SIG-M5 (cell line): Measurements from ENCODE around the gene FN1.
"Not testable (repeated sequence)": the region's sequence is repeated elsewhere in the genome, so short reads cannot be mapped to it uniquely, and the experiment has no call there.

Source experiments
- DNase-seq: peaks from one replicate; lab custom pipeline; 2025; lab: John Stamatoyannopoulos, UW

Gene FN1

GRCh38 chr2:215338883-215339679 is 96.8 kb downstream of the FN1 start:
- DNase-seq = no peak

- no peak for DNase-seq
Measured at GRCh38 chr2:215332872-215333595, 102.8 kb downstream of the FN1 start.

GRCh38 chr2:215328066-215328465 is 107.8 kb downstream of the FN1 start:
- DNase-seq = no peak

GRCh38 chr2:215324811-215325210 is 111.1 kb downstream of the FN1 start:
- DNase-seq = no peak

GRCh38 chr2:215320679-215321078 is 115.2 kb downstream of the FN1 start:
- DNase-seq = no peak

- DNase-seq = no peak
Measured at GRCh38 chr2:215320102-215320501, 115.8 kb downstream of the FN1 start.

GRCh38 chr2:215319500-215319899 is 116.4 kb downstream of the FN1 start:
- no peak for DNase-seq

- no peak for DNase-seq
Measured at GRCh38 chr2:215316336-215316735, 119.5 kb downstream of the FN1 start.

- DNase-seq = no peak
Measured at GRCh38 chr2:215315301-215315700, 120.6 kb downstream of the FN1 start.

- no peak for DNase-seq
Measured at GRCh38 chr2:215314896-215315295, 121.0 kb downstream of the FN1 start.

GRCh38 chr2:215313255-215313613 is 122.6 kb downstream of the FN1 start:
- DNase-seq = no peak

GRCh38 chr2:215311625-215312396 is 124.1 kb downstream of the FN1 start, which contains the start of gene ATIC:
Gene ATIC (plus strand): TSS chr2:215312059. CDS start chr2:215312143, 84 bp downstream.
- peak; percentile 70 for DNase-seq

- not testable (repeated sequence) for DNase-seq
Measured at GRCh38 chr2:215311259-215311624, 124.6 kb downstream of the FN1 start.
